MM.1S (cell line): ENCODE measurements around the gene UNK.

Source experiments
- CTCF ChIP-seq: fragments of 300-600 bp; sonication (generic); IDR thresholded peaks from 2 replicates; pipeline ENCODE4 v1.5.1; 2016; ENCODE audit warnings: antibody characterized with exemption, low read length, mixed read lengths
- EZH2 ChIP-seq: fragments of 300-600 bp; sonication (generic); optimal IDR thresholded peaks from 2 replicates; pipeline ENCODE3; 2017; ENCODE audit warnings: low read depth, mild to moderate bottlenecking, antibody characterized with exemption, low read length, mixed read lengths

DNA sequence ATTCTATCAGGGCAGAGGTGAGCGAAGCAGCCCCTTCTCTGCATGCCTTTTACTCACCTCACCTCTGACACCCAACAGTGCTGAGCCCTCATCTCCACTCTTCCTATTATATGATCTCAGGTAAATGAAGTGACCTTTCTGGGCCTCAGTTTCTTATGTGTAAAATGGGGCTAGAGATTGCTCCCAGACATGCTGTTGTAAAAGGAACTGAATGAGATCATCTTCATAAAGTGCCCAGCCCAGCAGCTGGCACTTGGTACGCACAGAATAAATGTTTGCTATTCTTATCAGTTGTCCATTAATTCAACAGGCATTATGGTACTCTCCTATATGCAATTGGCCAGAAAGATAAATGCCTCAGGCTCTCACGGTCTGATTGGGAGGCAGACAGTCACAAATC, 15.1 kb upstream of the UNK start:
- TF ChIP-seq CTCF (no peak), EZH2 (no peak)
